ENCODE data around the gene RBM8A. TPM values are rescaled to one million over a fixed set of nuclear protein-coding genes. Genes with fewer than 3 reads are reported as not detected.
A peak's percentile ranks its signal among the peaks of the same experiment; 100 is the strongest.

The RBM8A gene
- total RNA-seq, 1 donor, result 111 TPM

DNA sequence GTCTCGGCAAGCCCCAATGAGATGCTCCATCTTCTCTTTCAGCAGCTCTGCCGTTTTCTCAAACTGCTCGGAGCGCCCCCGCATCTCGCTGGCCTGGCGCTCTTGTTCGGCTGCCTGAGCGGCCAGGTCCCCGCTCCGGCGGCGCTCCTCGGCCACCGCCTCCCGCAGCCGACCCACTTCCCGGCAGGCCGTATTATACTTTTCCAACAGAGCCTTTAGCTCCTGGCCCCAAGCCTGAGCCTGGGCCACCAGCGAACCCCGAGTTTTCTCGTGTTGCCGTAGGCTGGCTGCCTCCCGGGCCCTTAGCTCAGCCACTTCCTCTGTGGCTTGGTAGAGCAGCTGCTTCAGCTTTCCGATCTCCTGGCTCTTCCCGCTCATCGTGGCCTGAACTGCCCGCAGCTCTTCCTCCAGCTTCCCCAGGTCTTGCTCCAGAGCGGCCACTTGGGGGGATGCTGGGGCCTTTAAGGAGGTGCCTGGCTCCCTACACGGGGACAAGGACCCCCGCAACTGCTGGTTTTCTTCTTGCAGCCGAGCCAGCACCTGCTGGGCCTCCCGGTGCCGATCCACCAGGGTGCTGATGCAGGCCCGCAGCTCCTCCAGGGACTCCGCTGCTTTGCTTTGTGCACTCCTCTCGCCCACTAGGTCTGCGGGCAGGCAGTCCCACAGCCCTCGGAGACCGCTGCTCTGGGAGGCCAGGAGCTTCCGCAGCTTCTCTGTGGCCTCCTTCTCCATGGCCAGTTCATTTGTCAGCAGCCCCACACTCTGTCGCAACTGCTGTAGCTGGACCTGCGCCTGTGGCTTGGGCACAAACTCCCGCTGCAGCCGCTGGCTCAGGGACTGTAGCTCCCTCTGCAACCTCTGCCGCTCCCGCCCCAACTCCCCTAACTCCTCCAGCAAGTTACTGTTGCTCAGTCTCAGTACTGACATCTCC is 55.0 kb downstream of the RBM8A start:
- peak overlapping the region; percentile 72 for H3K4me3 ChIP-seq (ENCODE audit: low read depth, low read length)
- peak; percentile 65 for DNase-seq (ENCODE audit: low read depth)
- no peak for TF ChIP-seq CTCF (IDR thresholded peaks at IDR 0.05; ENCODE audit: insufficient read depth, low read length)

Other genes starting within 250 kb of the RBM8A start
- gene PDZK1, start 220.1 kb downstream of the RBM8A start, total RNA-seq (ENCODE audit: low replicate concordance), result 0.54 TPM in 1 of 2 replicates, not detected in the other
- gene CD160, start 208.0 kb downstream of the RBM8A start, total RNA-seq (ENCODE audit: low replicate concordance), result not detected in 2 replicates
- gene RNF115, start 103.4 kb downstream of the RBM8A start, total RNA-seq (ENCODE audit: low replicate concordance), result 17.3 and 33.5 TPM in 2 replicates
- 58.6 and 163 TPM in 2 replicates for gene POLR3C, start 103.3 kb downstream of the RBM8A start, total RNA-seq (ENCODE audit: low replicate concordance)
- gene NUDT17, start 81.9 kb downstream of the RBM8A start, total RNA-seq (ENCODE audit: low replicate concordance), result 5.2 and 8.3 TPM in 2 replicates
- gene PIAS3, start 68.4 kb downstream of the RBM8A start, total RNA-seq (ENCODE audit: low replicate concordance), result 6.4 and 24.6 TPM in 2 replicates
- gene ANKRD35, start 41.6 kb downstream of the RBM8A start, total RNA-seq (ENCODE audit: low replicate concordance), result 3.2 and 3.9 TPM in 2 replicates
- gene ITGA10, start 17.4 kb downstream of the RBM8A start, total RNA-seq (ENCODE audit: low replicate concordance), result 2.0 and 28.3 TPM in 2 replicates
- gene PEX11B, start 8.8 kb downstream of the RBM8A start, total RNA-seq (ENCODE audit: low replicate concordance), result 26.8 and 33.4 TPM in 2 replicates
- 50.8 and 73.3 TPM in 2 replicates for gene LIX1L, start 30.5 kb upstream of the RBM8A start, total RNA-seq (ENCODE audit: low replicate concordance)
- gene ANKRD34A, start 37.1 kb upstream of the RBM8A start, total RNA-seq (ENCODE audit: low replicate concordance), result 0.65 and 0.99 TPM in 2 replicates
- gene POLR3GL, start 37.2 kb upstream of the RBM8A start, total RNA-seq (ENCODE audit: low replicate concordance), result 15.7 and 28.4 TPM in 2 replicates
- gene TXNIP, start 69.1 kb upstream of the RBM8A start, total RNA-seq (ENCODE audit: low replicate concordance), result 73.0 and 257 TPM in 2 replicates
- not detected in 2 replicates for gene HJV, start 94.3 kb upstream of the RBM8A start, total RNA-seq (ENCODE audit: low replicate concordance)
- 1.1 and 3.7 TPM in 2 replicates for gene NBPF10, start 217.3 kb upstream of the RBM8A start, total RNA-seq (ENCODE audit: low replicate concordance)

Measured in fibroblast of the aortic adventitia (primary cell).